HG03460 (cell line): Measurements from ENCODE around the gene RNGTT.
"Not testable (repeated sequence)": the region's sequence is repeated elsewhere in the genome, so short reads cannot be mapped to it uniquely, and the experiment has no call there.

Source experiments
- ATAC-seq: cut with Tn5 transposase; IDR thresholded peaks from one replicate; pipeline ENCODE4 v1.9.1; 2021; ENCODE audit not compliant: unreplicated experiment

Gene RNGTT

GRCh38 chr6:88914895-88915598 is 48.4 kb downstream of the RNGTT start:
- ATAC-seq, result no peak

- ATAC-seq, result no peak
Observed at GRCh38 chr6:88914180-88914579, 49.2 kb downstream of the RNGTT start.

GRCh38 chr6:88913471-88913870 is 49.9 kb downstream of the RNGTT start:
- ATAC-seq, result no peak

GRCh38 chr6:88910922-88911778 is 52.3 kb downstream of the RNGTT start:
- no peak for ATAC-seq

GRCh38 chr6:88908598-88909548 is 54.5 kb downstream of the RNGTT start:
- ATAC-seq, result no peak

- not testable (repeated sequence) for ATAC-seq
Observed at GRCh38 chr6:88907148-88907547, 56.3 kb downstream of the RNGTT start.

GRCh38 chr6:88899569-88900316 is 63.7 kb downstream of the RNGTT start:
- no peak for ATAC-seq

GRCh38 chr6:88895911-88896310 is 67.5 kb downstream of the RNGTT start:
- ATAC-seq, result no peak

- no peak for ATAC-seq
Observed at GRCh38 chr6:88890860-88891845, 72.3 kb downstream of the RNGTT start.

GRCh38 chr6:88890394-88890793 is 73.0 kb downstream of the RNGTT start:
- no peak for ATAC-seq

- ATAC-seq, result no peak
Observed at GRCh38 chr6:88884361-88884760, 79.1 kb downstream of the RNGTT start.

- ATAC-seq, result no peak
Observed at GRCh38 chr6:88882536-88882935, 80.9 kb downstream of the RNGTT start.

GRCh38 chr6:88881451-88881850 is 82.0 kb downstream of the RNGTT start:
- ATAC-seq, result no peak

- no peak for ATAC-seq
Observed at GRCh38 chr6:88880021-88880420, 83.4 kb downstream of the RNGTT start.

- ATAC-seq, result no peak
Observed at GRCh38 chr6:88877893-88878292, 85.5 kb downstream of the RNGTT start.

- no peak for ATAC-seq
Observed at GRCh38 chr6:88872962-88873361, 90.5 kb downstream of the RNGTT start.

- no peak for ATAC-seq
Observed at GRCh38 chr6:88871498-88871897, 91.9 kb downstream of the RNGTT start.

- no peak for ATAC-seq
Observed at GRCh38 chr6:88870717-88871330, 92.6 kb downstream of the RNGTT start.
